Measurements from ENCODE around the gene SH2D6. TPM values are rescaled to one million over a fixed set of nuclear protein-coding genes. Genes with fewer than 3 reads are reported as not detected.
A peak's percentile ranks its signal among the peaks of the same experiment; 100 is the strongest.

Gene SH2D6
- polyA plus RNA-seq, 2 of the 4 experiments (the other 2 are of a cell fraction) = 1.4 to 1.8 TPM

- Histone ChIP-seq H3K4me2 (no peak overlapping the region), H3K4me1 (peaks cover 54% of the 10 kb centered on the region), H3K4me3 (no peak overlapping the region), H3K27ac (no peak overlapping the region), H3K9me3 (no peaks in the 10 kb centered on the region)
- ChIA-PET POLR2A (interaction anchor here (11.7 kb wide), 1 partner anchor 124 kb away, joined by 261 read pairs; the partner anchor contains the start of gene MAT2A), CTCF (interaction anchor here (1.5 to 41.9 kb wide), 2 partner anchors 28 to 129 kb away, joined by 4 to 1185 read pairs; partner anchors contain the start of genes GGCX and MAT2A)
- no peak for DNase-seq (ENCODE audit: low read depth in 1 of 2, low spot score in 1 of 2)
- no peak for TF ChIP-seq NPAS2 (CRISPR knock-in tag; IDR thresholded peaks at IDR 0.05; ENCODE audit: borderline replicate concordance)
- TF ChIP-seq FOSB (CRISPR knock-in tag; IDR thresholded peaks at IDR 0.05) = no peak
- TF ChIP-seq RCOR1 (IDR thresholded peaks at IDR 0.05; ENCODE audit: low read depth, low read length) = no peak
- TF ChIP-seq TP53 (CRISPR knock-in tag; IDR thresholded peaks at IDR 0.05) = no peak
- TF ChIP-seq ESRRA (IDR thresholded peaks at IDR 0.05; ENCODE audit: borderline replicate concordance, low read length) = no peak
- TF ChIP-seq CEBPB (IDR thresholded peaks at IDR 0.05) = no peak
- no peak for TF ChIP-seq BCL3 (IDR thresholded peaks at IDR 0.05)
- TF ChIP-seq CBX2 (IDR thresholded peaks at IDR 0.05; ENCODE audit: borderline replicate concordance, low read depth) = no peak
- no peak for TF ChIP-seq HDAC2 (IDR thresholded peaks at IDR 0.05)
- TF ChIP-seq NFE2L2 (conservative IDR thresholded peaks at IDR 0.05; ENCODE audit: low read length) = no peak
- TF ChIP-seq BHLHE40 (IDR thresholded peaks at IDR 0.05; ENCODE audit: low read depth, low read length) = no peak
- TF ChIP-seq HES2 (IDR thresholded peaks at IDR 0.05) = no peak
- TF ChIP-seq RNF2 (IDR thresholded peaks at IDR 0.05; ENCODE audit: borderline replicate concordance, low read depth) = no peak
- TF ChIP-seq GATA3 (IDR thresholded peaks at IDR 0.05; ENCODE audit: borderline replicate concordance) = no peak
- no peak for TF ChIP-seq HOXB13 (CRISPR knock-in tag; IDR thresholded peaks at IDR 0.05; ENCODE audit: low read depth)
- no peak for TF ChIP-seq EP300 (IDR thresholded peaks at IDR 0.05)
- 81% methylated on average over 12 of the region's 12 CpGs for WGBS (ENCODE audit: missing lambda C conversion rate)
- no peak for FAIRE-seq
- ATAC-seq = no peak
These were observed 2.4 kb upstream of the SH2D6 start for GRCh38 chr2:85415980-85416650.

GRCh38 chr2:85419009-85419675 is 628 bp downstream of the SH2D6 start:
- 54% methylated on average over 17 of the region's 17 CpGs for WGBS (ENCODE audit: missing lambda C conversion rate)

GRCh38 chr2:85420536-85421259 is 2.2 kb downstream of the SH2D6 start:
- peak overlapping the region; percentile 96 to 98 for H3K27ac ChIP-seq
- WGBS (ENCODE audit: missing lambda C conversion rate) = 2% methylated on average over 22 of the region's 22 CpGs
- H3K4me2 ChIP-seq = peak overlapping the region; percentile 93
- ChIA-PET CTCF (interaction anchor here (0.5 to 41.9 kb wide), 59 partner anchors 9 to 691 kb away, joined by 3 to 1185 read pairs (median 5); partner anchors contain the start of genes C2orf68, ELMOD3, GGCX and MAT2A), POLR2A (interaction anchor here (0.7 to 11.7 kb wide), 11 partner anchors 11 to 191 kb away, joined by 3 to 261 read pairs (median 5); partner anchors contain the start of genes C2orf68, GGCX and MAT2A)
- no peak for FAIRE-seq
- H3K4me1 ChIP-seq = peaks cover 44% of the 10 kb centered on the region
- H3K4me3 ChIP-seq = peak overlapping the region; percentile 16; the same call in 1 of the 3 replicates
- peak; percentile 57 to 70 for ATAC-seq
- no peaks in the 10 kb centered on the region for H3K9me3 ChIP-seq
- DNase-seq (ENCODE audit: low read depth in 1 of 2, low spot score in 1 of 2) = peak; percentile 92 to 97
- TF ChIP-seq GATA3 (IDR thresholded peaks at IDR 0.05; ENCODE audit: borderline replicate concordance) (no peak), HOXB5 (CRISPR knock-in tag; IDR thresholded peaks at IDR 0.05) (no peak), POLR2A (IDR thresholded peaks at IDR 0.05; ENCODE audit: low read length) (no peak), USF2 (IDR thresholded peaks at IDR 0.05) (no peak), ZSCAN20 (CRISPR knock-in tag; IDR thresholded peaks at IDR 0.05) (no peak), HOXB13 (CRISPR knock-in tag; IDR thresholded peaks at IDR 0.05; ENCODE audit: low read depth) (peak; percentile 77), ELK1 (IDR thresholded peaks at IDR 0.05; ENCODE audit: low read depth, low read length) (no peak), BCL3 (IDR thresholded peaks at IDR 0.05) (no peak), FOXS1 (CRISPR knock-in tag; IDR thresholded peaks at IDR 0.05) (no peak), MYC (IDR thresholded peaks at IDR 0.05; ENCODE audit: borderline replicate concordance, low read length) (no peak), EHF (CRISPR knock-in tag; IDR thresholded peaks at IDR 0.05) (no peak), CHD2 (IDR thresholded peaks at IDR 0.05; ENCODE audit: low read length, partially characterized antibody) (no peak)

More at GRCh38 chr2:85419009-85419675, 628 bp downstream of the SH2D6 start:
- peaks cover 53% of the 10 kb centered on the region for H3K4me1 ChIP-seq
- H3K9me3 ChIP-seq = no peaks in the 10 kb centered on the region
- H3K27ac ChIP-seq = peak overlapping the region; percentile 96 to 98
- H3K4me3 ChIP-seq = peak overlapping the region; percentile 59
- DNase-seq (ENCODE audit: low read depth in 1 of 2, low spot score in 1 of 2) (no peak), FAIRE-seq (no peak), ATAC-seq (peak in 1 of 2 experiments; percentile 2; a peak in 2 of 6 replicates)
- ChIA-PET POLR2A (interaction anchor here (0.6 to 11.7 kb wide), 13 partner anchors 18 to 236 kb away, joined by 3 to 261 read pairs (median 3); partner anchors contain the start of genes GGCX, MAT2A, RNF181 and TMEM150A), CTCF (interaction anchor here (0.6 to 41.9 kb wide), 28 partner anchors 7 to 288 kb away, joined by 3 to 1185 read pairs (median 5); partner anchors contain the start of genes ELMOD3, GGCX, MAT2A and RETSAT)
- TF ChIP-seq TP53 (CRISPR knock-in tag; IDR thresholded peaks at IDR 0.05) = 0 out of 2 replicates have a peak, but pooled peaks have one; percentile 22
- no peak for TF ChIP-seq ZFP36 (IDR thresholded peaks at IDR 0.05; ENCODE audit: borderline replicate concordance, partially characterized antibody)
- H3K4me2 ChIP-seq = peak overlapping the region; percentile 93
